Activated B cell treated with CpG ODN at 0.5 μM for 24 hours (primary cell): ENCODE data around the gene KCTD16. TPM values are rescaled to one million over a fixed set of nuclear protein-coding genes. Genes with fewer than 3 reads are reported as not detected.

Experiments used
- ATAC-seq: fragments of 200-7000 bp; cut with Tn5 transposase; one replicate; pipeline ENCODE4 v1.10.0; 2021; ENCODE audit warnings: low read depth, mild to moderate bottlenecking, moderate library complexity
- CTCF ChIA-PET: fragments of 350-600 bp; sonication (Branson Sonifier 250); formaldehyde crosslinking; loops from one replicate; lab custom pipeline; 2021; ENCODE audit warnings: antibody characterized with exemption; lab: Charles Lee
- POLR2A ChIA-PET: fragments of 350-600 bp; sonication (Branson Sonifier 250); formaldehyde crosslinking; loops from one replicate; lab custom pipeline; 2021; ENCODE audit warnings: antibody characterized with exemption; lab: Charles Lee
- DNase-seq: peaks from one replicate; pipeline ENCODE4 v3.0.0; 2022
- H3K27ac Mint-ChIP-seq: one replicate; pipeline ENCODE4 v1.8.0; 2020; ENCODE audit warnings: mixed read lengths
- H3K27me3 Mint-ChIP-seq: one replicate; pipeline ENCODE4 v1.8.0; 2021; ENCODE audit warnings: mixed read lengths
- H3K36me3 Mint-ChIP-seq: one replicate; pipeline ENCODE4 v1.8.0; 2021; ENCODE audit warnings: low read depth, mixed read lengths
- H3K4me1 Mint-ChIP-seq: one replicate; pipeline ENCODE4 v1.8.0; 2021; ENCODE audit warnings: mixed read lengths
- H3K4me3 Mint-ChIP-seq: one replicate; pipeline ENCODE4 v1.8.0; 2020; ENCODE audit warnings: mild to moderate bottlenecking, mixed read lengths
- H3K9me3 Mint-ChIP-seq: one replicate; pipeline ENCODE4 v1.8.0; 2020; ENCODE audit warnings: mixed read lengths
- intact Hi-C: fragments of 100-400 bp; cut with micrococcal nuclease; formaldehyde crosslinking; loops from one replicate; pipeline ENCODE4 v1.15.1; 2024
- total RNA-seq: library from RNA; stranded (reverse); gene quantifications from 2 replicates; pipeline ENCODE4 v1.2.3, GENCODE V29; 2022
- TF ChIP-seq, protein P1 (sequence below): fragments of 200-600 bp; IDR thresholded peaks from one replicate; pipeline ENCODE4 v1.8.0; 2022; ENCODE audit warnings: antibody characterized with exemption, mild to moderate bottlenecking

KCTD16 gene
- total RNA-seq: not detected in 2 replicates

DNA sequence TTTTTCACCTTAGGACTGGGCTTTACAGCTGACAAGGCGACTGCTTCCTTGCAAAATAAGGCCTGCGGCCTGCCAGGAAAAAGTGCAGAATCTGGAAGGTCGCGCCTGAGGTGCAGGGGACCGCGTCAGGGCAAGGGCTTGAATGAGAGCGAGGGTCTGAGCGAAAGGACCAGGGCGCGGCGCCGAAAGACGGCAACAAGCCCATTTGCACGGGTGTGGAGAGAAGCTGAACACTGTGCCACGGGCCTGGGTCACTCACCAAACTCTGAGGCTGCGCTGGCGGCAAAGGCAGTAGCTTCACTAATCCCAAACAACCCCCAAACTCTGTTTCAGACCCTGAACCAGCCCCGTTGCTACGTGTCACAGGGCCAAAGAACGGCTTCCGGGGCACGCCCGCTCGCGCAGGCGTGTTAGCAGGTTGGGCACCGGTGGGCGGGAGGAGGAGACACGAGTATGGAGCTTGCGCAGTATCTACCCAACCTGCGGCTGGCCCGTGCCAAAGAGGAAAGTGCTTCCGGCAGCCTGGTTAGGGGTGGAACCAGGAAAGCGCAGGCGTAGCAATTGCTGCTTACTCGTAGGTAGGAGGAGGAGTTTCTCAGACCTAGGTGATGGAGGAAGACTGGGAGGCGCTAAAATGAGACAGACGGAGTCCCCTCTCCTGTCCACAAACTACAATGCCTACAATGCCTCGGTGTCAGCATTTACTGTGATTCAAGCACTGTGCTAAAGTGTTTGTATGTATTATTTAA, at the start of gene KCTD16, which contains the start of gene YIPF5:
Gene KCTD16 (plus strand): TSS at position 598 of the 749 bp plus-strand sequence.
Gene YIPF5 (minus strand): TSS at position 384 of the 749 bp plus-strand sequence. CDS start 704 bp downstream, outside the sequence.
- ATAC-seq (peak; percentile 98), DNase-seq (peak; percentile 91)
- peaks cover 38% of the 10 kb centered on the region for H3K36me3 Mint-ChIP-seq
- ChIA-PET CTCF (interaction anchor here (1.0 to 4.9 kb wide), 4 partner anchors 13 to 29 kb away, joined by 3 to 32 read pairs (median 4); no protein-coding TSS in a partner anchor), POLR2A (interaction anchor here (0.7 to 3.3 kb wide), 7 partner anchors 10 to 1167 kb away, joined by 3 to 38 read pairs (median 3); partner anchors contain the start of gene NR3C1)
- H3K4me3 Mint-ChIP-seq: peak within 1 kb of the TSS; percentile 90
- H3K9me3 Mint-ChIP-seq: no peaks in the 10 kb centered on the region
- peak within 1 kb of the TSS; percentile 90 for H3K27ac Mint-ChIP-seq
- TF ChIP-seq, protein P1, sequence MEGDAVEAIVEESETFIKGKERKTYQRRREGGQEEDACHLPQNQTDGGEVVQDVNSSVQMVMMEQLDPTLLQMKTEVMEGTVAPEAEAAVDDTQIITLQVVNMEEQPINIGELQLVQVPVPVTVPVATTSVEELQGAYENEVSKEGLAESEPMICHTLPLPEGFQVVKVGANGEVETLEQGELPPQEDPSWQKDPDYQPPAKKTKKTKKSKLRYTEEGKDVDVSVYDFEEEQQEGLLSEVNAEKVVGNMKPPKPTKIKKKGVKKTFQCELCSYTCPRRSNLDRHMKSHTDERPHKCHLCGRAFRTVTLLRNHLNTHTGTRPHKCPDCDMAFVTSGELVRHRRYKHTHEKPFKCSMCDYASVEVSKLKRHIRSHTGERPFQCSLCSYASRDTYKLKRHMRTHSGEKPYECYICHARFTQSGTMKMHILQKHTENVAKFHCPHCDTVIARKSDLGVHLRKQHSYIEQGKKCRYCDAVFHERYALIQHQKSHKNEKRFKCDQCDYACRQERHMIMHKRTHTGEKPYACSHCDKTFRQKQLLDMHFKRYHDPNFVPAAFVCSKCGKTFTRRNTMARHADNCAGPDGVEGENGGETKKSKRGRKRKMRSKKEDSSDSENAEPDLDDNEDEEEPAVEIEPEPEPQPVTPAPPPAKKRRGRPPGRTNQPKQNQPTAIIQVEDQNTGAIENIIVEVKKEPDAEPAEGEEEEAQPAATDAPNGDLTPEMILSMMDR: no peak
- intact Hi-C loops: loop anchor here (1.0 to 10.0 kb wide), 5 partner anchors 17 to 1946 kb away; partner anchors contain the start of gene ARHGAP26
- peaks cover 3% of the 10 kb centered on the region for H3K27me3 Mint-ChIP-seq
- H3K4me1 Mint-ChIP-seq: peaks cover 29% of the 10 kb centered on the region

DNA sequence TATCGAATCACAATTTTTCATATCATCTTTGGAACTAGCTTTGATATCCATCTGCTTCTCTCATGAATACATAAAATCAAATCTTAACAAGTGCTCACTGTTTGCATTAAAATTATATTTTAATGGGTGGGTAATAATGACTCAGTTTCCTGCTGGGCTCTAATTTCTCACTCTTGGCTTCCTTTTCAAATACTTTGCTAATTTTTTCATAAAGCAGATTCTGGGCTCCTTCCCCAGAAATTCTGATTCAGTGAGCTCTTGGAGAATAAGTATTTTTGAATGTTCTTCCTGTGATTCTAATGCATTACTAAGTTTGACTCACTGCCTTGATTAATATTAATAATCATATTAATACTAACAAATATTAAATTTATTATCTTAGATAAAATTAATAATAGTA, 49.1 kb upstream of the KCTD16 start:
- no peaks in the 10 kb centered on the region for H3K4me1 Mint-ChIP-seq
- CTCF ChIA-PET: no interaction called here

GRCh38 chr5:144122081-144122480, 48.6 kb upstream of the KCTD16 start:
- no peak for ATAC-seq
- DNase-seq: no peak
- Mint-ChIP-seq H3K4me3 (no peak overlapping the region), H3K9me3 (no peaks in the 10 kb centered on the region), H3K27me3 (peaks cover 4% of the 10 kb centered on the region), H3K27ac (no peak overlapping the region), H3K4me1 (no peaks in the 10 kb centered on the region), H3K36me3 (no peaks in the 10 kb centered on the region)
- ChIA-PET CTCF (no interaction called here), POLR2A (no interaction called here)
- intact Hi-C loops: no loop called here
- TF ChIP-seq, protein P1: no peak

More for the DNA sequence above, 49.1 kb upstream of the KCTD16 start:
- Mint-ChIP-seq H3K4me3 (no peak overlapping the region), H3K27ac (no peak overlapping the region), H3K27me3 (peaks cover 4% of the 10 kb centered on the region), H3K36me3 (no peaks in the 10 kb centered on the region), H3K9me3 (no peaks in the 10 kb centered on the region)
- ATAC-seq (no peak), DNase-seq (no peak)
- POLR2A ChIA-PET: no interaction called here
- intact Hi-C loops: no loop called here
- TF ChIP-seq, protein P1: no peak

DNA sequence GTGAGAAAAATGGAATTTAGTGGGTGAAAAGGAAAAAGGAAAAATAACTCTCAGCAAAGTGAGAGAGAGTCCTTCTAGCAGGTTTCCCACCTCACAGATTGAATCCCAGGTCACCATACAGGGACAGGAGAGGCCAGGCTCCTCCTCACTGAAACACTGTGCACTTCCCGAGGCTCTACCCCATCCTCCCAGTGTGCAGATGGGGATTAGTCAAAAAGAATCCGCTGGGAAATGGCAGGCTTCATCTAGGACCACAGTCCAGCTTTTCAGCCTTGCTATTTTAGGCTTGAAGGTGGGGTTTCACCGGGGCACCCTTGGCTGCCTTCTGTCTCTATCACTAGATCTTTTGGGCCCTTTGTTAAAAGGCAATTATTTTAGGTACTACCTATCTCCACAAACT, 48.0 kb upstream of the KCTD16 start:
- ChIA-PET POLR2A (no interaction called here), CTCF (no interaction called here)
- Mint-ChIP-seq H3K9me3 (no peaks in the 10 kb centered on the region), H3K36me3 (no peaks in the 10 kb centered on the region), H3K27me3 (peaks cover 4% of the 10 kb centered on the region), H3K27ac (no peak overlapping the region), H3K4me3 (no peak overlapping the region), H3K4me1 (no peaks in the 10 kb centered on the region)
- ATAC-seq (no peak), DNase-seq (no peak)
- TF ChIP-seq, protein P1: no peak
- intact Hi-C loops: no loop called here

- no peak overlapping the region for H3K27ac Mint-ChIP-seq
- ChIA-PET POLR2A (no interaction called here), CTCF (no interaction called here)
- no peaks in the 10 kb centered on the region for H3K9me3 Mint-ChIP-seq
- no peak overlapping the region for H3K4me3 Mint-ChIP-seq
- peaks cover 5% of the 10 kb centered on the region for H3K27me3 Mint-ChIP-seq
- TF ChIP-seq, protein P1: no peak
- DNase-seq: no peak
- H3K36me3 Mint-ChIP-seq: no peaks in the 10 kb centered on the region
- no peak for ATAC-seq
- H3K4me1 Mint-ChIP-seq: no peaks in the 10 kb centered on the region
- intact Hi-C loops: no loop called here
Observed at GRCh38 chr5:144125163-144125726, 45.4 kb upstream of the KCTD16 start.
